Thoracic aorta (tissue), 2 donors: ENCODE data around the gene TIGD3. TPM values are rescaled to one million over a fixed set of nuclear protein-coding genes. Genes with fewer than 3 reads are reported as not detected.

Experiments
- ATAC-seq: fragments of 150-250 bp; one replicate; pipeline ENCODE4 v1.8.0; 2017; ENCODE audit warnings: low read depth; ENCODE audit not compliant: insufficient number of reproducible peaks, low FRiP score
- DNase-seq: peaks from one replicate; pipeline ENCODE4 v3.0.0-alpha.2; 2020; ENCODE audit warnings: low spot score
- H3K27ac ChIP-seq, 2 donors: fragments of 200-600 bp; sonication (generic); 1 replicate in 1 of 2; 2 replicates in 1 of 2; pipeline ENCODE4 v1.5.1; 2016; ENCODE audit warnings: mild to moderate bottlenecking in 2 of 2, moderate library complexity in 2 of 2
- H3K27me3 ChIP-seq: fragments of 200-600 bp; sonication (generic); replicated peaks from 2 replicates; pipeline ENCODE4 v1.6.0; 2016; ENCODE audit warnings: mild to moderate bottlenecking; ENCODE audit not compliant: insufficient read depth
- H3K36me3 ChIP-seq: fragments of 200-600 bp; sonication (generic); one replicate; pipeline ENCODE4 v1.5.1; 2016
- H3K4me1 ChIP-seq, 2 donors: fragments of 200-600 bp; sonication (generic); 1 replicate in 1 of 2; 2 replicates in 1 of 2; pipeline versions ENCODE4 v1.5.1 to v1.6.0; 2016; ENCODE audit warnings: low read depth in 2 of 2, mild to moderate bottlenecking in 1 of 2; ENCODE audit not compliant: control insufficient read depth in 1 of 2
- H3K4me3 ChIP-seq: fragments of 200-600 bp; sonication (generic); 2 replicates; pipeline ENCODE4 v1.5.1; 2016; ENCODE audit warnings: mild to moderate bottlenecking
- H3K9me3 ChIP-seq: fragments of 200-600 bp; sonication (generic); 2 replicates; pipeline ENCODE4 v1.5.1; 2016
- total RNA-seq, 2 donors: library from RNA; depleted of rRNA; stranded (reverse); fragments of >200 nt; gene quantifications; one replicate each; pipeline versions ENCODE4 v1.1.0 to v1.2.3, GENCODE V29; 2016
- TF ChIP-seq, protein P1 (sequence below): fragments of 200-600 bp; sonication (generic); IDR thresholded peaks from one replicate; pipeline ENCODE4 v1.5.1; 2019; ENCODE audit warnings: antibody characterized with exemption

TIGD3 gene
- total RNA-seq, 2 donors from 2014 or later, result not detected

- Histone ChIP-seq H3K4me1 (peaks cover 28 to 70% of the 10 kb centered on the region in 2 donors), H3K27ac (peak overlapping the region; percentile 94 to 97), H3K27me3 (no peaks in the 10 kb centered on the region), H3K36me3 (no peaks in the 10 kb centered on the region), H3K9me3 (no peaks in the 10 kb centered on the region), H3K4me3 (no peak overlapping the region)
- TF ChIP-seq, protein P1, sequence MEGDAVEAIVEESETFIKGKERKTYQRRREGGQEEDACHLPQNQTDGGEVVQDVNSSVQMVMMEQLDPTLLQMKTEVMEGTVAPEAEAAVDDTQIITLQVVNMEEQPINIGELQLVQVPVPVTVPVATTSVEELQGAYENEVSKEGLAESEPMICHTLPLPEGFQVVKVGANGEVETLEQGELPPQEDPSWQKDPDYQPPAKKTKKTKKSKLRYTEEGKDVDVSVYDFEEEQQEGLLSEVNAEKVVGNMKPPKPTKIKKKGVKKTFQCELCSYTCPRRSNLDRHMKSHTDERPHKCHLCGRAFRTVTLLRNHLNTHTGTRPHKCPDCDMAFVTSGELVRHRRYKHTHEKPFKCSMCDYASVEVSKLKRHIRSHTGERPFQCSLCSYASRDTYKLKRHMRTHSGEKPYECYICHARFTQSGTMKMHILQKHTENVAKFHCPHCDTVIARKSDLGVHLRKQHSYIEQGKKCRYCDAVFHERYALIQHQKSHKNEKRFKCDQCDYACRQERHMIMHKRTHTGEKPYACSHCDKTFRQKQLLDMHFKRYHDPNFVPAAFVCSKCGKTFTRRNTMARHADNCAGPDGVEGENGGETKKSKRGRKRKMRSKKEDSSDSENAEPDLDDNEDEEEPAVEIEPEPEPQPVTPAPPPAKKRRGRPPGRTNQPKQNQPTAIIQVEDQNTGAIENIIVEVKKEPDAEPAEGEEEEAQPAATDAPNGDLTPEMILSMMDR, result no peak
- ATAC-seq, result no peak
- DNase-seq, result no peak
Measured at GRCh38 chr11:65384301-65384889, 29.8 kb downstream of the TIGD3 start.

- Histone ChIP-seq H3K4me1 (peaks cover 28 to 77% of the 10 kb centered on the region in 2 donors), H3K9me3 (no peaks in the 10 kb centered on the region), H3K4me3 (peak within 1 kb of the TSS; percentile 85), H3K36me3 (no peaks in the 10 kb centered on the region), H3K27me3 (no peaks in the 10 kb centered on the region), H3K27ac (peak within 1 kb of the TSS; percentile 94 to 97)
- peak; percentile 42 for ATAC-seq
- TF ChIP-seq, protein P1, result no peak
- DNase-seq, result peak; percentile 74
Measured at GRCh38 chr11:65386307-65387140, 32.0 kb downstream of the TIGD3 start, which contains the start of gene FRMD8. Gene FRMD8 (plus strand): TSS chr11:65386637. CDS start chr11:65387037, 400 bp downstream.

GRCh38 chr11:65388731-65389130, 34.2 kb downstream of the TIGD3 start:
- TF ChIP-seq, protein P1, result no peak
- DNase-seq (no peak), ATAC-seq (no peak)
- H3K27ac ChIP-seq, result peak overlapping the region in 1 of 2 donors; percentile 12
- no peaks in the 10 kb centered on the region for H3K27me3 ChIP-seq
- H3K4me1 ChIP-seq, result peaks cover 19 to 64% of the 10 kb centered on the region in 2 donors
- H3K36me3 ChIP-seq, result no peaks in the 10 kb centered on the region
- no peaks in the 10 kb centered on the region for H3K9me3 ChIP-seq
- no peak overlapping the region for H3K4me3 ChIP-seq

DNA sequence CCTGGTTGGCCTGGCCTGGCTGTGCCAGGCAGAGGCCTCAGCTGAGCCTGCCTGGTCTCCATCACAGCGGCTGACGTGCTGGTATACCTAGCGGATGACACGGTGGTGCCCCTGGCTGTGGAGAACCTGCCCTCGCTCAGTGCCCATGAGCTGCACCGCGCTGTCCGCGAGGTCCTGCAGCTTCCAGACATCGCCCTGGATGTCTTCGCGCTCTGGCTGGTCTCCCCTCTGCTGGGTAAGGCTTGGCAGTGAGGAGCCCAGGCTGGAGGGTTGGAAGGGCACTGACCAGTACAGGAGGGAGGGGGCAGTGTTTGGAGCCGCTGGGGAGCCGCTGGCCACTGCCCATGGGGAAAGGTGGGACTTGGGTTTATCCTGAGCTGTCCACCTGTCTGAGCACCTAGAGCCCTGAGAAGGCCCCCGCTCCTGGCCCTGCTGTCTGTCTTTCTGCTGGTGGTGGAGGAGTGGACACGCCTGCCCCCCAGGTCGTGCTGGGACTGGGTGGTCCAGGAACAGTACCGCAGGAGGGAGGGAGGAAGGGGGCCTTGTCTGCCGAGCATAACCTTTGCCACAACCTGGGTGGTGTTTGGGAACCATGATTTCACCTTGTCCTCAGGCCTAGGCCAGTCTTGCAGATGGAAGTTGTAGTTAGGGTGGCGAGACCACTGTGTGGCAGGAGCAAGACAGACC, 34.9 kb downstream of the TIGD3 start:
- no peak for DNase-seq
- Histone ChIP-seq H3K9me3 (no peaks in the 10 kb centered on the region), H3K27me3 (no peaks in the 10 kb centered on the region), H3K4me1 (peaks cover 19 to 58% of the 10 kb centered on the region in 2 donors), H3K27ac (peak overlapping the region in 1 of 2 donors; percentile 47), H3K4me3 (no peak overlapping the region), H3K36me3 (peaks cover 3% of the 10 kb centered on the region)
- TF ChIP-seq, protein P1, result no peak
- ATAC-seq, result no peak
